Right ventricle myocardium inferior (tissue), 1 donor: ENCODE measurements around the gene PDZD8. TPM values are rescaled to one million over a fixed set of nuclear protein-coding genes. Genes with fewer than 3 reads are reported as not detected.

Source experiments
- ATAC-seq: fragments of 200-7000 bp; cut with Tn5 transposase; one replicate; pipeline ENCODE4 v1.9.1; 2020; ENCODE audit warnings: mild to moderate bottlenecking, moderate library complexity
- DNase-seq: peaks from one replicate; pipeline ENCODE4 v3.0.0; 2021; ENCODE audit errors: missing footprints
- intact Hi-C: fragments of 100-400 bp; cut with DNase I; formaldehyde crosslinking; loops from one replicate; pipeline ENCODE4 v1.11.0; 2022
- total RNA-seq: library from RNA; stranded (reverse); fragmentation: NEBNext Ultra II Directional; extraction: Animal tissue kit (Norgen Biotek cat#: 25700); gene quantifications from one replicate; pipeline ENCODE4 v1.2.1, GENCODE V29; 2021
- donor health status: DM: no; HTN: yes; CAD: no; lungs with severe emphysema.

The PDZD8 gene
- total RNA-seq, 1 donor from 2014 or later: 20.0 TPM

DNA sequence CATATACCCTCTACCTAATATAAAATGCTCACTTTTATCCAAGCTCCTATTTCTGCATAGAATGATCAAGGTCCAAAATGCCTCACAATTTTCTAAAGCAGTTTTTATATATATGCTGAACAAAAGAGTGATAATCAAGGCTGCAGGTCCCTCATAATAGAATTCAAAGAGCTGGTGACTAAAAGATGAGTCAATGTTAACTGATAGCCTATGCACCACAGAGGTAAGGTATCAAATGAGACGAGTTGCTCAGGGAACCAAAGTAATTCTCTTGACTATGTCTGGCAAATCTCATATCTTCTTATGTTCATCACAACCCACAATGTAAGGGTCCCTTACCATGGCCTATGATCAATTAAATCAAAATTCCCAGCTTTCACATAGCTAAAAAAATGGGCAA, 15.2 kb downstream of the PDZD8 start:
- no peak for ATAC-seq
- intact Hi-C loops: no loop called here
- no peak for DNase-seq

- ATAC-seq (no peak), DNase-seq (no peak)
- intact Hi-C loops: no loop called here
Measured at GRCh38 chr10:117355072-117355471, 20.2 kb downstream of the PDZD8 start.

GRCh38 chr10:117353684-117354083, 21.6 kb downstream of the PDZD8 start:
- no peak for ATAC-seq

DNA sequence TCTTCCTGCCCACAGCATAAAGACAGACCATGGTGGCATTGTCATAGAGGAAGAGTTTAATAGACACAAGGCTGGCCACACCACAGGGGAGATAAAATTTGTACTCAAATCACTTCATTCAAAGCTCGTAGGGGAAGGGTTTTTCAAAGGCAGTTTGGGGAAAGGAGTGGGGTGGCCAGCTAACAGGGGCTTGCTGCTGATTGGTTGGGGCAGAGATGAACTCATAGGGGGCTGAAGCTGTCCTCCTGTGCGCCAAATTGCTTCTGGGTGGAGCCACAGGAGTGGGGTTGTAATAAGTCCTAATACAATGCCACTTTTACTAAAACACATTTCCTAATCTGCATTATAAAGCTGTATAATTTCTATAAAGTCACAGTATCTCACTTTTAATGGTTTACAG, 22.5 kb downstream of the PDZD8 start:
- no peak for DNase-seq
- intact Hi-C loops: no loop called here
- no peak for ATAC-seq

More at GRCh38 chr10:117353684-117354083, 21.6 kb downstream of the PDZD8 start:
- no peak for DNase-seq
- intact Hi-C loops: no loop called here

GRCh38 chr10:117351996-117352395, 23.2 kb downstream of the PDZD8 start:
- DNase-seq: no peak
- intact Hi-C loops: no loop called here
- ATAC-seq: no peak

- ATAC-seq (no peak), DNase-seq (no peak)
- intact Hi-C loops: no loop called here
Measured at GRCh38 chr10:117351558-117351957, 23.7 kb downstream of the PDZD8 start.

DNA sequence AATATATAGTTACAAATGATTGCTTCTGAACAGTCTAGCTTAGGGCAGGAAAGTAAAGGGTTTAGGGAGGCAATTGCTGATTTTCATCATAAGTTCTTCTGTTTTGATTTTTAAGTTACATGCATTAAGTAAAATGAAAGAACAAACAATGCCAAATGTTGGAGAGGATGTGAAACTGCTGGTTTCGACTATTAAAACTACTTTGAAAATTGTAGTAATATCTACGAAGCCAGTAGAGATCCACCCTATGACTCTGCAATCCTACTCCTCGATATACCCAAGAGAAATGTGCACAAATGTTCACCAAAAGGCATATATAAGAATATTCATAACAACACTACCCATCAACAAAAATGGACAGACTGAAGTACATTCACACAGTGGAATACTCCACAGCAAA, 24.3 kb downstream of the PDZD8 start:
- ATAC-seq: no peak
- intact Hi-C loops: no loop called here
- no peak for DNase-seq

- DNase-seq (no peak), ATAC-seq (no peak)
- intact Hi-C loops: no loop called here
Measured at GRCh38 chr10:117348236-117348635, 27.0 kb downstream of the PDZD8 start.

DNA sequence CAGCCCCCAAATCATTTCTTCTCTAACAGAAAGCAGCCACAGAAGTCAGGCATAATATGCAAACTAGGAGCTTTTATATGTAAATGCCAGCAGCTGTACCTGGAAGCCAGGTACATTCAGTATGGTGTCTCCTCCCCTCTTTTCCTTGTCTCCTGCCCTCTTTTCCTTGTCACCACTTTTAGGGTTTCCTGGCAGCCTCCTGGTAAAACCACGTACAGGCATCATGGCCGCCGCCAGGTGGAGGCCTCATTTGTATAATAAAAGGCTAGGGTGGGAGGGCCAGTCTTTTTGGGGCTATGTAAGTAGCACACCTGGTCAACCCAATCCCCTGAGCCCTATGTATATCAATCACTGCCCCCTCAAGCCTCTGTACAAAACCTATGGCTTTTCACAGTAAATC, 28.7 kb downstream of the PDZD8 start:
- no peak for ATAC-seq
- DNase-seq: peak; percentile 39
- intact Hi-C loops: no loop called here

GRCh38 chr10:117345143-117345542, 30.1 kb downstream of the PDZD8 start:
- ATAC-seq (no peak), DNase-seq (no peak)
- intact Hi-C loops: no loop called here

GRCh38 chr10:117342641-117343040, 32.6 kb downstream of the PDZD8 start:
- intact Hi-C loops: no loop called here
- ATAC-seq (no peak), DNase-seq (no peak)

DNA sequence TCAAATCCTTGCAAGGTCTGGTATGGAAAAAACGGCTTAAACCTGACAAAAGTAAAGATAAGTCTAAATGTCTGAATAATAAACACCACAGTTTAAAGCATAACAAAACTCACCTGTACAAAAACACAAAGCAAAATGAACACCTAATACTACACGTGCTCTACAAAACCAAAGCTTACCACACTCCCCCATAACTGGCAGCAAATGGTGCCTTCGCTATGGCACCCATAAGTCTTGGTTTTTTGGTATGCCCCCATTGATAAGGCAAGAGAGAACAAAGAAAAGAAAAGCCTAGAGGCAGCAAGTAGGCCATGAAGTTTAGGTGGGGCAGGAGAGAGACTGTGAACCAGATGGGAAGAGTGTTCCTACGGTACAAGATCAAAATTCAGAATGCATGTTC, 34.2 kb downstream of the PDZD8 start:
- no peak for ATAC-seq
- DNase-seq: no peak
- intact Hi-C loops: no loop called here

DNA sequence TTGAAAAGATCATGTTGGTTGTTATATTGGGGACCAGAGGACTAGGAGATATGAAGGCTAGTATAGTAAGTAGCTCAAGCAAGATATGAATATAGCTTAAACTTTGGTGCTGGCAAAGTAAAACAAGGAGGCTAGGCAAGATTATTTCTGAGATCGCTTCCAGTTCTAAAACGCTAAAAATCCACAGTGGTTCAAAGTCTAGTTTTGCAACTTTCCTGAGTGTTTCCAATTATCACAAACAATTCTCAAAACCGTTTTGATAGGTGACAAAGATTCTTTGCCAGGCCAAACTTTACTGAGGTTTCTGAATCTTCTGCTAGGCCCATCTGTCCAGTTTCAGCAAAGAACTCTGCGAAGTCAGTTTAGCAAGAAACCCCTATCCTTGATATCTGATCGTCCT, 35.3 kb downstream of the PDZD8 start:
- intact Hi-C loops: no loop called here
- ATAC-seq: no peak
- DNase-seq: no peak

DNA sequence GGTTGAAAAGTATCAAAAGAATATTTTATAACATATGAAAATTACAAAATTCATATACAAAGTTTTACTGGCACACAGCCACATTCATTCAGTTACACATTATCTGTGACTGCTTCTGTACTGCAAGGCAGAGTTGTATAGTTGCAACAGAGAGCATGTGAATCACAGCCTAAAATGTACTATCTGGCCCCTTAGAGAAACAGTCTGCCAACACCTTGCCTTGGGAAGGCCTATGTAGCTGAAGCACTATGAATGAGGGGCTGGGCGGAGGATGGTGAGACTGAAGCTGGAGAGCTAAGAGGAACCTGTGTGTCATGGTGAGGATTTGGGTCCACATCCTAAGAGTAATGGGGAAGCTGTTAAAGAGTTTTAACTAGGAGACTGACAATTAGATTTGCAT, 35.7 kb downstream of the PDZD8 start:
- intact Hi-C loops: no loop called here
- ATAC-seq: no peak

GRCh38 chr10:117334926-117335325, 40.3 kb downstream of the PDZD8 start:
- intact Hi-C loops: no loop called here
- ATAC-seq: no peak
- DNase-seq: no peak

More for the DNA sequence above, 35.7 kb downstream of the PDZD8 start:
- no peak for DNase-seq

GRCh38 chr10:117334066-117334465, 41.2 kb downstream of the PDZD8 start:
- intact Hi-C loops: no loop called here
- DNase-seq (peak; percentile 22), ATAC-seq (no peak)

- DNase-seq (no peak), ATAC-seq (no peak)
- intact Hi-C loops: no loop called here
Measured at GRCh38 chr10:117327262-117327661, 48.0 kb downstream of the PDZD8 start.

DNA sequence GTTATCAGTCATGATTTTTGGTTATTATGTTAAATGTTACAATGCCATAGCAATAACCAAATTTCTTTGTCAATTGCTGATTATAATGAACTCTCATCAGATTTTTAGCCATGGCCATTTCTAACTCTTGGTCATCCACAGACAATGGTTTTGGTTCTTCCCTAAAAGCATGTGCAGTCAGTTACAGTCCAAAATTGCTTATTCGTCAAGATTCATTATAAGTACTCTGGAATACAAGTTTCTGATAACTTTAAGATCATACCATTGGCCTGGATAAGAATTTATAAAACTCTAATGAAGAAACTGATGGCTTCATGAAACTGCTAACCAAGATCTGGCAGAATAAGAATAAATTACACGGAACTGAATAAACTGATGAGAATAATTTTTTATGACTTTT, 50.9 kb downstream of the PDZD8 start:
- DNase-seq (no peak), ATAC-seq (no peak)
- intact Hi-C loops: no loop called here

DNA sequence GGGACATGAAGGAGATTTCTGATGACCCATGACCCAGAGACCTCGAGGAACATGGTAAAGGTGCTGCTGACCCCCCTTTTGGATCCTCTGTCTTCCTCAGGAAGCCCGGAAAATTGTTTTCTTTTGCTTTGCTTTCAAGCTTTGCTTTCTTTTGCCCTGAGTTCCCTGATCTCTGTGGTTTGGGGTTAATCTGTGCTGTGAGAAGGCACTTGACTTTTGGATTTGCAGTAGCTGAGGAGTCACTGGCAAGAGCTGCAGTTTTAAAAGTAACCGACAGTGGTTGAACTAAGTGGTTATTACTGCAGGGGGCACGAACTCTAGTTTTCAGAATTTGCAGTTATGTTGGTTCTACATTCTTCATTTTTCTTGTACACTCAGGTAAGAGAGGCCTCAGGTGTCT, 53.0 kb downstream of the PDZD8 start:
- ATAC-seq: no peak
- DNase-seq: no peak
- intact Hi-C loops: no loop called here

DNA sequence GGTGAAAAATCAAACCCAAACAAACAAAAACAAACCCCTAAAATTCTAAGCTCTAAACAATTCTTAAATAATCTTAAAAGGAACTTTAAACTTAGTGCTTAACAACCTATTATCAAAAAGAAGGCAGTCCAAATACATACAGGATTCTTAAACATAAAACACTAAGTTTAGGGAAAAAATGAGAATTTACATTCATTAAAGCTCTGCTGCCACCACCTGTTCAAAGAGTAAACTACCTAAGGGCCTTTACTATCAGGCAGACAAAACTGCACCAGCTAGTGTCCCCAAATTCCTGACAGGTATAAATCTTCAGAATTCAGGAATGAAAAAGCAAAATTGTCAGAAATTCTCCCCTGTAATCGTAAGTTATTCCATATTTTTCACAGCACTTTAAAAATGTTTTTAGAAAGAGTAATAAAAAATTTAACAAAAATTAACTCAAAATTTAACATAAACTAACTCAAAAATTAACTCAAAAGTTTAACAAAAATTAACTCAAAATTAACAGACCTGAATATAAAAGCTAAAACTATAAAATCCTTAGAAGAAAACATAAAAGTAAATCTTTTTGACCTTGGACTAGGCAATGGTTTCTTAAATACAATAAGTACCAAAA, 55.1 kb downstream of the PDZD8 start:
- ATAC-seq (no peak), DNase-seq (no peak)
- intact Hi-C loops: no loop called here

DNA sequence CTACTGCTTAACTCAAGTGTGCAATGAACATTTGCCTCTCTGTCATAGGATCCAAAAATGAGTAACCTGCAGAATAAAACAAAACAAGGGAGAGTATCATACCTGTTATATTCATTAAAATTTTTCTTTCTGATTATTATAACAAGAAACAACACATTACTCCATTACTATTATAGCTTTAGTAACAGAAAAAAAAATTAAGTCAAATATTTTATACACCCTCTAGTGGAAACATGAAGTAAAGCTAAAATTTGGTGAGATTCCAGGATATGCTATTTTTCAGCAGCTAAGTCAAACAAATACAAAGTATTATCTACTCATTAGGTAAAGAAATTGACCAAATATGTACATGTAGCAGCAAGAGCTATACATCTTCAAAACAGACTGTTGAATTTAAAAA, 56.3 kb downstream of the PDZD8 start:
- no peak for DNase-seq
- no peak for ATAC-seq
- intact Hi-C loops: loop anchor here (5.0 kb wide), 1 partner anchor 102 kb away; no protein-coding TSS in a partner anchor
